Neural cell (in vitro differentiated cells): Measurements from ENCODE around the gene PDE3B.

Experiments used
- EZH2 ChIP-seq: fragments of 200-600, 300-800 bp; shearing (Covaris generic), sonication (generic); IDR thresholded peaks from 2 replicates; pipeline ENCODE4 v1.6.1; 2014; ENCODE audit warnings: antibody characterized with exemption, low read length, borderline replicate concordance, mild to moderate bottlenecking; ENCODE audit not compliant: insufficient read depth, poor library complexity, severe bottlenecking
- MXI1 ChIP-seq: fragments of 450-650 bp; conservative IDR thresholded peaks from 2 replicates; pipeline ENCODE4 v1.6.1; 2014; ENCODE audit warnings: antibody characterized with exemption, mild to moderate bottlenecking; ENCODE audit not compliant: poor library complexity, severe bottlenecking
- POLR2AphosphoS5 ChIP-seq: IDR thresholded peaks from 2 replicates; pipeline ENCODE4 v1.6.1; 2012
- SMC3 ChIP-seq: fragments of 450-650 bp; conservative IDR thresholded peaks from 2 replicates; pipeline ENCODE4 v1.6.1; 2014; ENCODE audit warnings: antibody characterized with exemption, mild to moderate bottlenecking, moderate library complexity; ENCODE audit not compliant: poor library complexity
- TF ChIP-seq, protein P1 (sequence below): fragments of 450-650 bp; IDR thresholded peaks from 2 replicates; pipeline ENCODE4 v1.5.1; 2014; ENCODE audit warnings: antibody characterized with exemption, mild to moderate bottlenecking, moderate library complexity; ENCODE audit not compliant: poor library complexity, severe bottlenecking

- TF ChIP-seq MXI1 (no peak), EZH2 (no peak), SMC3 (no peak), POLR2AphosphoS5 (no peak)
- TF ChIP-seq, protein P1, sequence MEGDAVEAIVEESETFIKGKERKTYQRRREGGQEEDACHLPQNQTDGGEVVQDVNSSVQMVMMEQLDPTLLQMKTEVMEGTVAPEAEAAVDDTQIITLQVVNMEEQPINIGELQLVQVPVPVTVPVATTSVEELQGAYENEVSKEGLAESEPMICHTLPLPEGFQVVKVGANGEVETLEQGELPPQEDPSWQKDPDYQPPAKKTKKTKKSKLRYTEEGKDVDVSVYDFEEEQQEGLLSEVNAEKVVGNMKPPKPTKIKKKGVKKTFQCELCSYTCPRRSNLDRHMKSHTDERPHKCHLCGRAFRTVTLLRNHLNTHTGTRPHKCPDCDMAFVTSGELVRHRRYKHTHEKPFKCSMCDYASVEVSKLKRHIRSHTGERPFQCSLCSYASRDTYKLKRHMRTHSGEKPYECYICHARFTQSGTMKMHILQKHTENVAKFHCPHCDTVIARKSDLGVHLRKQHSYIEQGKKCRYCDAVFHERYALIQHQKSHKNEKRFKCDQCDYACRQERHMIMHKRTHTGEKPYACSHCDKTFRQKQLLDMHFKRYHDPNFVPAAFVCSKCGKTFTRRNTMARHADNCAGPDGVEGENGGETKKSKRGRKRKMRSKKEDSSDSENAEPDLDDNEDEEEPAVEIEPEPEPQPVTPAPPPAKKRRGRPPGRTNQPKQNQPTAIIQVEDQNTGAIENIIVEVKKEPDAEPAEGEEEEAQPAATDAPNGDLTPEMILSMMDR, result no peak
Observed at GRCh38 chr11:14642453-14642852, 1.2 kb upstream of the PDE3B start.
